GM18870 (cell line): Measurements from ENCODE around the gene ARL14.
A peak's percentile ranks its signal among the peaks of the same experiment; 100 is the strongest.

ENCODE experiments used
- ATAC-seq: cut with Tn5 transposase; IDR thresholded peaks from one replicate; pipeline ENCODE4 v1.9.1; 2021; ENCODE audit warnings: moderate library complexity; ENCODE audit not compliant: unreplicated experiment

Gene ARL14

DNA sequence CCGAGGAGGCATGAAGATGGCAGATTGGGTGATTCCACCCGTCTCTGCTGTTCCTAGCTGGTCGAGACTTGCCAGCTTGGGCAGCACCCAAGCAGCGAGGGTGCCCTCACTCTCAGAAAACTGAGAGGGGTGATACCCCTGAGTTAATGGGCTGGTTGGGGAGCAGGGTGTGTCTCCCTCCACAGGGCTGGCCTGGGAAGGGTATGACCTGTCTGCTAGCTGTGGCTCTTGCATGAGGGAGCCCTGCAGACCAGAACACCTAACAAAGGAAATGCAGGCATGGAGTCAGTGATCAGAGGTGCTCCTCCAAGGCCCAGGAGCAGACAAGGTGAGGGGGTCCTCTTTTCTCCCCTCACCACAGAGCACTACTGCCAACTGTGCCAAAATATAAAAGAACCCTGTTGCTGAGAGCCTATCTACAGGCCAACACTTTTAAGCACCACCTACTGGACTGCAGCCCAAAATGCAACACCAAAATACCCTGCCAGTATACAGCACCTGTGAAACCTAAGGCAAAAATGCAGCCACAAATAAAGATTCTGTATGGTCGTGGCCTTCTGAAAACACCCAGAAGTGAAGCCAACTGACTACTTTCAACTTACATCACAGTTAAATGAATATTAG is 43.3 kb downstream of the ARL14 start:
- ATAC-seq = peak; percentile 45

DNA sequence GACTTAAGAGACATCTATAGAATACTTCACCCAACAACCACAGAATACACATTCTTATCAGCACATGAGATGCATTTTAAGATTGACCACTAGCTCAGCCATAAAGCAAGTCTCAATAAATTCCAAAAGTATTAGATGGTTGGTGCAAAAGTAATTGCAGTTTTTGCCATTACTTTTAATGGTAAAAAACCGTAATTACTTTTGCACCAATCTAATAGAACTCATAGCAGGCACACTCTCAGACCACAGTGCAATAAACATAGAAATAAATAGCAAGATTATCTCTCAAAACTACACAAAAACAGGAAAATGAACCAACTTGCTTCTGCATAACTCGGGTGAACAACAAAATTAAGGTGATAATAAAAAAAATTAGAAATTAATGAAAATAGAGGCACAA is 45.4 kb downstream of the ARL14 start:
- ATAC-seq = no peak

GRCh38 chr3:160725338-160725737 is 48.4 kb downstream of the ARL14 start:
- no peak for ATAC-seq
